CD4-positive, alpha-beta T cell treated with Interleukin-12 subunit alpha and Interleukin-12 subunit beta, for 1 hour (primary cell): ENCODE measurements around the gene MEX3C.
A peak's percentile ranks its signal among the peaks of the same experiment; 100 is the strongest.

Experiments used
- DNase-seq: peaks from one replicate; pipeline ENCODE4 v3.0.0-alpha.2; 2020

Gene MEX3C

GRCh38 chr18:51197661-51198424 lies at the start of gene MEX3C:
Gene MEX3C (minus strand): TSS chr18:51197681. CDS start chr18:51197320, 361 bp downstream.
- peak; percentile 99 for DNase-seq

DNA sequence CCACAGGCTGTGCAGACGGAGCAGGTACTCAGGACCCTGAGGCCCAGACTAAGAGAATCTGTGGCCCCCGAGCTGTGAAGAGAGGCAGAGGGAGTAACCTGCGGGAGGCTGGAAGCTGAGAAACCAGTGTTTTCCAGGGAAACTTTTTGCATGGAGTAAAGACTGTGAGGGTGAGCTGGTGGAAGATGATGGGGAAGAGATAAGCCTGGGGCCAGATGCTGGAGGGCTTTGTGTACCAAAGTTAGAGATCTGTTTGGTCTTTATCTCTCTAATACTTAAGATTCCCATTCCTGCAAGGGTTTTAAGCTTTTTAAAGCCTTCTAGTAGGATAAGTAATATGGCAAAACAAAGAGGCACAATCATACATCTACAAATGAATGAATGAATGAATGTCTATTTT lies 43.7 kb upstream of the MEX3C start:
- DNase-seq: no peak

- no peak for DNase-seq
Measured at GRCh38 chr18:51236225-51236624, 38.7 kb upstream of the MEX3C start.

- DNase-seq: no peak
Measured at GRCh38 chr18:51235009-51235789, 37.7 kb upstream of the MEX3C start.

GRCh38 chr18:51234117-51235008 lies 36.9 kb upstream of the MEX3C start:
- no peak for DNase-seq

- no peak for DNase-seq
Measured at GRCh38 chr18:51229328-51229727, 31.8 kb upstream of the MEX3C start.

- DNase-seq: no peak
Measured at GRCh38 chr18:51227660-51228059, 30.2 kb upstream of the MEX3C start.

- DNase-seq: no peak
Measured at GRCh38 chr18:51226587-51227350, 29.3 kb upstream of the MEX3C start.

GRCh38 chr18:51226068-51226467 lies 28.6 kb upstream of the MEX3C start:
- no peak for DNase-seq

DNA sequence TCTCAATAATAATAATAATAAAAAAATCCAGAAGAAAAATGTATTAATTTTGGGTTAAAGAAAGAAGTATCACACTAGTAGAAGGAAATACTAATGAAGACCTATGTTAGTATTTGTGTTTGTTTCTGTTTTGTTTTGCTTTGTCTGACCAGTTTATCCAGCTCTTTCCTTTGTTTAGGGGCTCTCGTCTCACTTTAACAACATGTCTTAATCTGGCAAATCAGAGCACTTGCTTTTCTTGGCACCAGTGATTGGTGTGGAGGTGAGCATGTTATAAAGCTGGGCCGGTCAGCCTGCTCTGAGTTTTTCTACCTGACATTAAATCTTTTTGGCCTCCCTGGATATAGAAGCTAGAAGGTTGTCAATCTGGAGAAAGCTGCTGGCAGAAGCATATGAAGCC lies 15.1 kb upstream of the MEX3C start:
- DNase-seq: no peak

GRCh38 chr18:51211552-51211951 lies 14.1 kb upstream of the MEX3C start:
- peak; percentile 53 for DNase-seq

DNA sequence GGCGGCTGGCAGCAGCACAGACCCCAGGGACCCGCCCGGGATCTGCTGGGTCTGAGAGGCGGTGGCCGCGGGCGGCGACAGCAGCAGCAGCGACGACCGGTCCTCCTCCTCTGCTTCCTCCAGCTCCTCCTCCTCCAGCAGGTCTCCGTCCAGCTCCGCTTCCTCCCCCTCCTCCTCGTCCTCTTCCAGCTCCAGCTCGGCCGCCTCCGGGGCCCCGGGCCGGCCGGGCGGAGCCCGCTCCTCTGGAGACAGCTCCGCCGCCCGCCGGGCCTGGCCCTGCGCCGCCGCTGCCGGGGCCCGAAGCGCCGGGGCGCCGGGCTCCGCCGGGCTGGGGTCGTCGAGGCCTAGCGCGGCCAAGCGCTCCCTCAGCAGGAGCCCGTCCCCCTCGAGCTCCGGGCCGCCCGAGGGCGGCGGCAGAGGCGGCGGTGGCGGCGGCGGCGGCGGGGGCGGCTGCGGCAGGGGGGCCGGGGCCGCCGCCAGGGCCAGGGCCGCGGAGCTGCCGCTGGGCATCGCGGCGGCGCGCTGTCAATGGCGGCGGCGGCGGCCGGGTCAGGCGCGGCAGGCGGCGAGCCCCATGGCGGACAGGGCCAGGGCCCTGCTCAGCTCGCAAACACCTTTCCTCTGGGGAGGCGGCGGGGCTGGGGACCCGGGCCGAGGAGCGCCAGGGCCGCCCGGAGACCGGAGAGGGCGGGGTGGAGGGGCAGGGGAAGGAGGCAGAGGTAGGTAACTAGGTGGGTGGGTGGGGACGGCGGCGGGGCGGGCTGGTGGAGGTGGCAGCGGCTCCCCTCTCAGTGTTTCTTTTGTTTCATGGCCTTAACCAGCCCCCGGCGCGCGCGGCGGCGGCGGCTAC lies 445 bp downstream of the MEX3C start:
- no peak for DNase-seq

- DNase-seq: peak; percentile 55
Measured at GRCh38 chr18:51196118-51196810, 1.2 kb downstream of the MEX3C start.

GRCh38 chr18:51195451-51196117 lies 1.9 kb downstream of the MEX3C start:
- DNase-seq: peak; percentile 46

DNA sequence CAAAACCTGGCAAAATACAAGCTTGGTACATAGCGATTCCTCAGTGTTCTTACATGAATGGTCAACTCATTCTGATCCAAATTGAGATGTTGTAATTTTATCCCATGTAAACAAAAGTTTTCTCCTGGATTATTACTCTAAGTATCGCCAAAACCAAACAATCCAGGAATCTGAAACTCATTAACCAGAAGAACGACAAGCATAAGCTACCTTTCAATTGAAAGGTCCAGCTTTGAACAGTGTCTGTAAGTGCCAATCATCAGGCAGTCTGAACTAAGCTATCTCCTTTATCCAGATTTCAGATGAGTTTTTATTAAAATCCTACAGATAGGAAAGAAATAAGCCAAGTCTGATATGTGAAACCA lies 2.4 kb downstream of the MEX3C start:
- no peak for DNase-seq

- DNase-seq: peak; percentile 21
Measured at GRCh38 chr18:51194604-51195003, 2.9 kb downstream of the MEX3C start.

GRCh38 chr18:51193621-51194287 lies 3.7 kb downstream of the MEX3C start:
- DNase-seq: no peak

GRCh38 chr18:51192696-51193095 lies 4.8 kb downstream of the MEX3C start:
- DNase-seq: no peak

- no peak for DNase-seq
Measured at GRCh38 chr18:51192026-51192425, 5.5 kb downstream of the MEX3C start.
